D721Med (cell line): ENCODE results near the gene FOXP1.

Experiments
- DNase-seq: peaks from one replicate; pipeline ENCODE4 v3.0.0; 2011; ENCODE audit warnings: low spot score; ENCODE audit not compliant: insufficient read length
- FAIRE-seq: peaks from 2 replicates; lab custom pipeline; 2011; peaks lifted over from hg19 to GRCh38; lab: Jason Lieb, UNC
- CTCF ChIP-seq: IDR thresholded peaks from 2 replicates; pipeline ENCODE4 v1.5.1; 2012; ENCODE audit warnings: mild to moderate bottlenecking, control low read depth; ENCODE audit not compliant: insufficient read depth; ENCODE audit errors: missing control alignments

The FOXP1 gene

GRCh38 chr3:71444028-71444860, 139.3 kb downstream of the FOXP1 start:
- no peak for TF ChIP-seq CTCF
- DNase-seq (no peak), FAIRE-seq (no peak)

- FAIRE-seq, result no peak
- no peak for TF ChIP-seq CTCF
- DNase-seq, result no peak
These were observed 140.2 kb downstream of the FOXP1 start for GRCh38 chr3:71443332-71443731.

GRCh38 chr3:71442652-71443042, 140.9 kb downstream of the FOXP1 start:
- FAIRE-seq (no peak), DNase-seq (no peak)
- TF ChIP-seq CTCF, result no peak

- FAIRE-seq (no peak), DNase-seq (no peak)
- TF ChIP-seq CTCF, result no peak
These were observed 141.4 kb downstream of the FOXP1 start for GRCh38 chr3:71441925-71442651.

- no peak for DNase-seq
- TF ChIP-seq CTCF, result no peak
- no peak for FAIRE-seq
These were observed 142.2 kb downstream of the FOXP1 start for GRCh38 chr3:71441217-71441924.

- FAIRE-seq (no peak), DNase-seq (no peak)
- TF ChIP-seq CTCF, result no peak
These were observed 144.6 kb downstream of the FOXP1 start for GRCh38 chr3:71438904-71439303.
